Measurements from ENCODE around the gene DUOX1.

DNA sequence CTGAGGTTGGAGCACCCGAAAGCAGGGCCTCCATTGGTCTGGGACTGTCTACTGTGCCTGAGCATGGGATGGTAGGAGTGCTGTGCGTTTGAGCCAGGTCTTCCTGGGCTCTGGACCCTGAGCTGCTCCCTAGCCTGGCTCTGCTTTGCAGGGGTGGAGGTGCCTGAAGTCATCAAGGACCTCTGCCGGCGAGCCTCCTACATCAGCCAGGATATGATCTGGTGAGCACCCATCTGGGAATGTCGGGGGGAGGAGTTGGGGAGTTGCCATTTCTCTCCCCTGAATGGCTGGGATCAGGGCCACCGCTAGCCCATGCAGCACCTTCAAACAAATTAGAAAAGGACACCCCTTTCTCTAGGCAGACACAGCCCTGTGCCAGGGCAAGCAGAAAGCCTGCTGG, 20.7 kb downstream of the DUOX1 start:
- TF ChIP-seq, protein P1, sequence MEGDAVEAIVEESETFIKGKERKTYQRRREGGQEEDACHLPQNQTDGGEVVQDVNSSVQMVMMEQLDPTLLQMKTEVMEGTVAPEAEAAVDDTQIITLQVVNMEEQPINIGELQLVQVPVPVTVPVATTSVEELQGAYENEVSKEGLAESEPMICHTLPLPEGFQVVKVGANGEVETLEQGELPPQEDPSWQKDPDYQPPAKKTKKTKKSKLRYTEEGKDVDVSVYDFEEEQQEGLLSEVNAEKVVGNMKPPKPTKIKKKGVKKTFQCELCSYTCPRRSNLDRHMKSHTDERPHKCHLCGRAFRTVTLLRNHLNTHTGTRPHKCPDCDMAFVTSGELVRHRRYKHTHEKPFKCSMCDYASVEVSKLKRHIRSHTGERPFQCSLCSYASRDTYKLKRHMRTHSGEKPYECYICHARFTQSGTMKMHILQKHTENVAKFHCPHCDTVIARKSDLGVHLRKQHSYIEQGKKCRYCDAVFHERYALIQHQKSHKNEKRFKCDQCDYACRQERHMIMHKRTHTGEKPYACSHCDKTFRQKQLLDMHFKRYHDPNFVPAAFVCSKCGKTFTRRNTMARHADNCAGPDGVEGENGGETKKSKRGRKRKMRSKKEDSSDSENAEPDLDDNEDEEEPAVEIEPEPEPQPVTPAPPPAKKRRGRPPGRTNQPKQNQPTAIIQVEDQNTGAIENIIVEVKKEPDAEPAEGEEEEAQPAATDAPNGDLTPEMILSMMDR (IDR thresholded peaks at IDR 0.05) = no peak
- TF ChIP-seq POLR2A (IDR thresholded peaks at IDR 0.05) (no peak), EP300 (IDR thresholded peaks at IDR 0.05) (no peak)

Data from tibial nerve (tissue), 4 donors.